Natural killer cell (primary cell): ENCODE data around the gene DRG2. TPM values are rescaled to one million over a fixed set of nuclear protein-coding genes. Genes with fewer than 3 reads are reported as not detected.

Experiments used
- ATAC-seq, 3 donors: fragments of 150-1000 bp in 2 of 3; fragments of 200-7000 bp in 1 of 3; cut with Tn5 transposase; 1 replicate in 1 of 3; 2 replicates in 2 of 3; pipeline ENCODE4 v1.10.0; 2021; ENCODE audit warnings: mild to moderate bottlenecking in 2 of 3, moderate library complexity in 2 of 3
- DNase-seq, 2 donors: peaks; one replicate each; pipeline versions ENCODE4 v3.0.0 to v3.0.0-alpha.2; 2013 to 2021; ENCODE audit warnings: mixed read lengths in 1 of 2
- H3K27ac ChIP-seq: one replicate; pipeline ENCODE4 v1.5.1; 2013; ENCODE audit warnings: mild to moderate bottlenecking, low read length
- H3K27me3 ChIP-seq: one replicate; pipeline ENCODE4 v1.6.1; 2013; ENCODE audit warnings: low read length; ENCODE audit not compliant: control insufficient read depth, insufficient read depth
- H3K36me3 ChIP-seq: one replicate; pipeline ENCODE4 v1.6.1; 2013; ENCODE audit warnings: low read length; ENCODE audit not compliant: control insufficient read depth, insufficient read depth
- H3K4me1 ChIP-seq: one replicate; pipeline ENCODE4 v1.6.1; 2013; ENCODE audit warnings: low read length; ENCODE audit not compliant: control insufficient read depth, insufficient read depth
- H3K4me3 ChIP-seq: one replicate; pipeline ENCODE4 v1.5.1; 2013; ENCODE audit warnings: low read length
- H3K9me3 ChIP-seq: one replicate; pipeline ENCODE4 v1.6.1; 2013; ENCODE audit warnings: low read length; ENCODE audit not compliant: control insufficient read depth, insufficient read depth
- H3K27ac Mint-ChIP-seq, 2 donors: one replicate each; pipeline ENCODE4 v1.8.0; 2022; ENCODE audit warnings: mild to moderate bottlenecking in 2 of 2, mixed read lengths in 2 of 2, moderate library complexity in 1 of 2
- H3K27me3 Mint-ChIP-seq, 2 donors: one replicate each; pipeline ENCODE4 v1.8.0; 2022; ENCODE audit warnings: low read depth in 2 of 2, mixed read lengths in 2 of 2
- H3K36me3 Mint-ChIP-seq: one replicate; pipeline ENCODE4 v1.8.0; 2022; ENCODE audit warnings: mixed read lengths
- H3K4me1 Mint-ChIP-seq, 2 donors: one replicate each; pipeline ENCODE4 v1.8.0; 2022; ENCODE audit warnings: mixed read lengths in 2 of 2
- H3K4me3 Mint-ChIP-seq: one replicate; pipeline ENCODE4 v1.8.0; 2022; ENCODE audit warnings: mild to moderate bottlenecking, moderate library complexity, mixed read lengths
- H3K9me3 Mint-ChIP-seq, 2 donors: one replicate each; pipeline ENCODE4 v1.8.0; 2022; ENCODE audit warnings: mixed read lengths in 2 of 2
- WGBS: methylation state at CpG from one replicate; pipeline ENCODE4 v1.1.7; 2013; ENCODE audit warnings: missing lambda C conversion rate; ENCODE audit not compliant: insufficient coverage; 5-methylcytosine and 5-hydroxymethylcytosine counted together
- intact Hi-C: fragments of 100-400 bp; cut with micrococcal nuclease; formaldehyde crosslinking; loops from one replicate; pipeline ENCODE4 v1.14.2; 2022
- total RNA-seq, 4 donors: library from RNA; stranded (reverse); fragments of 120-200 nt in 1 of 4; gene quantifications; one replicate each; pipeline versions ENCODE4 v1.2.3 to v1.2.4, GENCODE V29; 2013 to 2022
- TF ChIP-seq, protein P1 (sequence below): fragments of 200-600 bp; IDR thresholded peaks from one replicate; pipeline ENCODE4 v1.8.0; 2022; ENCODE audit warnings: antibody characterized with exemption

The DRG2 gene
- total RNA-seq, 3 donors from 2014 or later (not counting 1 experiment from before 2014, with no cell fraction given) = 53.3 to 69.2 (median 62.7) TPM

- Mint-ChIP-seq H3K9me3 (no peaks in the 10 kb centered on the region), H3K27me3 (no peaks in the 10 kb centered on the region), H3K4me3 (no peak overlapping the region), H3K27ac (no peak overlapping the region), H3K36me3 (no peaks in the 10 kb centered on the region), H3K4me1 (peaks cover 5 to 6% of the 10 kb centered on the region in 2 donors)
- Histone ChIP-seq H3K4me1 (no peaks in the 10 kb centered on the region), H3K27ac (no peak overlapping the region), H3K36me3 (no peaks in the 10 kb centered on the region), H3K27me3 (no peaks in the 10 kb centered on the region), H3K9me3 (no peaks in the 10 kb centered on the region), H3K4me3 (no peak overlapping the region)
- WGBS = 51% methylated on average over 5 of the region's 9 CpGs
- intact Hi-C loops = loop anchor here (1.0 to 2.0 kb wide), 2 partner anchors 41 to 76 kb away; partner anchors contain the start of gene ALKBH5
- TF ChIP-seq, protein P1, sequence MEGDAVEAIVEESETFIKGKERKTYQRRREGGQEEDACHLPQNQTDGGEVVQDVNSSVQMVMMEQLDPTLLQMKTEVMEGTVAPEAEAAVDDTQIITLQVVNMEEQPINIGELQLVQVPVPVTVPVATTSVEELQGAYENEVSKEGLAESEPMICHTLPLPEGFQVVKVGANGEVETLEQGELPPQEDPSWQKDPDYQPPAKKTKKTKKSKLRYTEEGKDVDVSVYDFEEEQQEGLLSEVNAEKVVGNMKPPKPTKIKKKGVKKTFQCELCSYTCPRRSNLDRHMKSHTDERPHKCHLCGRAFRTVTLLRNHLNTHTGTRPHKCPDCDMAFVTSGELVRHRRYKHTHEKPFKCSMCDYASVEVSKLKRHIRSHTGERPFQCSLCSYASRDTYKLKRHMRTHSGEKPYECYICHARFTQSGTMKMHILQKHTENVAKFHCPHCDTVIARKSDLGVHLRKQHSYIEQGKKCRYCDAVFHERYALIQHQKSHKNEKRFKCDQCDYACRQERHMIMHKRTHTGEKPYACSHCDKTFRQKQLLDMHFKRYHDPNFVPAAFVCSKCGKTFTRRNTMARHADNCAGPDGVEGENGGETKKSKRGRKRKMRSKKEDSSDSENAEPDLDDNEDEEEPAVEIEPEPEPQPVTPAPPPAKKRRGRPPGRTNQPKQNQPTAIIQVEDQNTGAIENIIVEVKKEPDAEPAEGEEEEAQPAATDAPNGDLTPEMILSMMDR = peak; percentile 66
- DNase-seq (peak in 1 of 2 donors; percentile 82), ATAC-seq (peak; percentile 55 to 93 (median 77))
These were observed 53.6 kb downstream of the DRG2 start for GRCh38 chr17:18141210-18141803.

DNA sequence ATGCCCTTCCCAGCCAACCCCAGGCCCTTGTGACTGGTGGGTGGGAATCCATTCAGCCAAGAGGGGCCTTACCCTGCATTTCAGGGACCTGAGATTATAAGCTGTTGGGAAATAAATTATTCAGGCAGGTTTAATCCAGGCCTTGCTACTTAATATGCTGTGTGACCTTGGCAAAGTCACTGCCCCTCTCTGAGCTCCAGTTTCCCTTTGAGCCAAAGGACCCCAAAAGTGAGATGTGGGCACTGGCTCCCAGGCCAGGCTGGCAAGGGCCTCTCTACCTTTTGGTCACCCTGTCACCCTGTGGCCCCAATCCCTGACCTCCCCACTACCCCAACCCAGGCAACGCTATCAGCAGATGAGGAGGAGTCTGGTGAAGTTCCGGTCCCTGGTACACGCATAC lies 54.7 kb downstream of the DRG2 start:
- H3K27me3 Mint-ChIP-seq = no peaks in the 10 kb centered on the region
- H3K27ac Mint-ChIP-seq = no peak overlapping the region
- H3K27me3 ChIP-seq = no peaks in the 10 kb centered on the region
- no peak overlapping the region for H3K27ac ChIP-seq
- no peaks in the 10 kb centered on the region for H3K36me3 ChIP-seq
- H3K4me1 Mint-ChIP-seq = peaks cover 5 to 6% of the 10 kb centered on the region in 2 donors
- WGBS = 93% methylated on average over 3 of the region's 3 CpGs
- no peaks in the 10 kb centered on the region for H3K36me3 Mint-ChIP-seq
- TF ChIP-seq, protein P1 = no peak
- no peak for ATAC-seq
- H3K9me3 ChIP-seq = no peaks in the 10 kb centered on the region
- intact Hi-C loops = no loop called here
- no peak overlapping the region for H3K4me3 ChIP-seq
- no peaks in the 10 kb centered on the region for H3K9me3 Mint-ChIP-seq
- no peak for DNase-seq
- no peak overlapping the region for H3K4me3 Mint-ChIP-seq
- H3K4me1 ChIP-seq = no peaks in the 10 kb centered on the region

- Mint-ChIP-seq H3K27me3 (no peaks in the 10 kb centered on the region), H3K36me3 (no peaks in the 10 kb centered on the region), H3K9me3 (no peaks in the 10 kb centered on the region), H3K4me1 (peaks cover 5 to 6% of the 10 kb centered on the region in 2 donors), H3K27ac (no peak overlapping the region), H3K4me3 (no peak overlapping the region)
- no peaks in the 10 kb centered on the region for H3K27me3 ChIP-seq
- no peak overlapping the region for H3K4me3 ChIP-seq
- H3K36me3 ChIP-seq = no peaks in the 10 kb centered on the region
- peak in 1 of 3 donors; percentile 26 for ATAC-seq
- H3K4me1 ChIP-seq = no peaks in the 10 kb centered on the region
- intact Hi-C loops = no loop called here
- H3K9me3 ChIP-seq = no peaks in the 10 kb centered on the region
- TF ChIP-seq, protein P1 = no peak
- no peak overlapping the region for H3K27ac ChIP-seq
- DNase-seq = no peak
- WGBS = 85% methylated on average over 18 of the region's 18 CpGs
These were observed 55.5 kb downstream of the DRG2 start for GRCh38 chr17:18143044-18143936.
